ENCODE data around the gene TRAF7.
"Not testable (repeated sequence)": the region's sequence is repeated elsewhere in the genome, so short reads cannot be mapped to it uniquely, and the experiment has no call there.

GRCh38 chr16:2133797-2134196 is 21.8 kb upstream of the TRAF7 start:
- TF ChIP-seq CTCF, POLR2A (IDR thresholded peaks at IDR 0.05): not testable (repeated sequence)

All from body of pancreas (tissue), 4 donors.